GM23248 (cell line): ENCODE data around the gene SETD6. TPM values are rescaled to one million over a fixed set of nuclear protein-coding genes. Genes with fewer than 3 reads are reported as not detected.

ENCODE experiments used
- DNase-seq: peaks from one replicate; pipeline ENCODE4 v3.0.0-alpha.2; 2015
- H2AFZ ChIP-seq: fragments of 200-600 bp; sonication (generic); 2 replicates; pipeline ENCODE4 v1.6.1; 2016; ENCODE audit warnings: antibody characterized with exemption
- H3F3A ChIP-seq: fragments of 200-600 bp; sonication (generic); 2 replicates; pipeline ENCODE4 v1.6.1; 2016; ENCODE audit warnings: mild to moderate bottlenecking, antibody characterized with exemption, mixed run types; ENCODE audit not compliant: insufficient read depth
- H3K27ac ChIP-seq: fragments of 200-600 bp; sonication (generic); 2 replicates; pipeline ENCODE4 v1.5.1; 2016; ENCODE audit warnings: mild to moderate bottlenecking
- H3K27me3 ChIP-seq: fragments of 200-600 bp; sonication (generic); replicated peaks from 2 replicates; pipeline ENCODE4 v1.6.1; 2016; ENCODE audit warnings: mild to moderate bottlenecking; ENCODE audit not compliant: insufficient read depth
- H3K36me3 ChIP-seq: fragments of 200-600 bp; sonication (generic); 2 replicates; pipeline ENCODE4 v1.6.1; 2016; ENCODE audit warnings: low read depth, mild to moderate bottlenecking
- H3K4me1 ChIP-seq: fragments of 200-600 bp; sonication (generic); 2 replicates; pipeline ENCODE4 v1.6.1; 2016; ENCODE audit warnings: mild to moderate bottlenecking; ENCODE audit not compliant: insufficient read depth
- H3K4me2 ChIP-seq: fragments of 200-600 bp; sonication (generic); one replicate; pipeline ENCODE4 v1.6.1; 2016; ENCODE audit warnings: mild to moderate bottlenecking; ENCODE audit not compliant: unreplicated experiment
- H3K4me3 ChIP-seq: fragments of 200-600 bp; sonication (generic); 2 replicates; pipeline ENCODE4 v1.5.1; 2016; ENCODE audit warnings: mild to moderate bottlenecking
- H3K79me2 ChIP-seq: fragments of 200-600 bp; sonication (generic); 2 replicates; pipeline ENCODE4 v1.6.1; 2016; ENCODE audit warnings: mild to moderate bottlenecking; ENCODE audit not compliant: insufficient read depth
- H3K9ac ChIP-seq: fragments of 200-600 bp; sonication (generic); 2 replicates; pipeline ENCODE4 v1.6.1; 2016; ENCODE audit warnings: mild to moderate bottlenecking
- H3K9me2 ChIP-seq: fragments of 200-600 bp; sonication (generic); 2 replicates; pipeline ENCODE4 v1.6.1; 2016; ENCODE audit warnings: mixed run types, mild to moderate bottlenecking, moderate library complexity; ENCODE audit not compliant: insufficient read depth
- H3K9me3 ChIP-seq: fragments of 200-600 bp; sonication (generic); one replicate; pipeline ENCODE4 v1.6.1; 2017; ENCODE audit warnings: low read depth
- H4K20me1 ChIP-seq: fragments of 200-600 bp; sonication (generic); 2 replicates; pipeline ENCODE4 v1.6.0; 2016; ENCODE audit not compliant: insufficient read depth
- EZH2 ChIP-seq: fragments of 200-600 bp; sonication (generic); IDR thresholded peaks from 2 replicates; pipeline ENCODE4 v1.6.1; 2018; ENCODE audit warnings: antibody characterized with exemption, mild to moderate bottlenecking; ENCODE audit not compliant: insufficient read depth, poor library complexity, severe bottlenecking
- EZH2phosphoT487 ChIP-seq: fragments of 200-600 bp; sonication (generic); IDR thresholded peaks from 2 replicates; pipeline ENCODE4 v1.6.1; 2018; ENCODE audit warnings: antibody characterized with exemption, moderate library complexity, mild to moderate bottlenecking, low read depth; ENCODE audit not compliant: insufficient read depth
- WGBS, 2 experiments: methylation state at CpG; one replicate each; pipeline ENCODE4 v1.1.6; 2015 to 2017; ENCODE audit warnings: low lambda C conversion rate in 2 of 2, low coverage in 1 of 2; ENCODE audit errors: missing lambda C conversion rate in 2 of 2; 5-methylcytosine and 5-hydroxymethylcytosine counted together
- in situ Hi-C: fragments of 300-500 bp; cut with MboI; formaldehyde crosslinking; loops from 2 replicates; pipeline ENCODE4 v1.15.0; 2020
- polyA plus RNA-seq: library from polyadenylated mRNA; unstranded; fragments of >200 nt; fragmentation: Nextera tagmentation; extraction: Ambion mirVana; gene quantifications from 2 replicates; pipeline ENCODE4 v1.2.1, GENCODE V29; 2016
- total RNA-seq: library from RNA; depleted of rRNA; stranded (reverse); fragments of >200 nt; shearing (Covaris generic); gene quantifications from 2 replicates; pipeline ENCODE4 v1.2.3, GENCODE V29; 2014

Gene SETD6
- total and polyA plus RNA-seq, 2 experiments from 2014 or later: 9.4 to 11.5 TPM

DNA sequence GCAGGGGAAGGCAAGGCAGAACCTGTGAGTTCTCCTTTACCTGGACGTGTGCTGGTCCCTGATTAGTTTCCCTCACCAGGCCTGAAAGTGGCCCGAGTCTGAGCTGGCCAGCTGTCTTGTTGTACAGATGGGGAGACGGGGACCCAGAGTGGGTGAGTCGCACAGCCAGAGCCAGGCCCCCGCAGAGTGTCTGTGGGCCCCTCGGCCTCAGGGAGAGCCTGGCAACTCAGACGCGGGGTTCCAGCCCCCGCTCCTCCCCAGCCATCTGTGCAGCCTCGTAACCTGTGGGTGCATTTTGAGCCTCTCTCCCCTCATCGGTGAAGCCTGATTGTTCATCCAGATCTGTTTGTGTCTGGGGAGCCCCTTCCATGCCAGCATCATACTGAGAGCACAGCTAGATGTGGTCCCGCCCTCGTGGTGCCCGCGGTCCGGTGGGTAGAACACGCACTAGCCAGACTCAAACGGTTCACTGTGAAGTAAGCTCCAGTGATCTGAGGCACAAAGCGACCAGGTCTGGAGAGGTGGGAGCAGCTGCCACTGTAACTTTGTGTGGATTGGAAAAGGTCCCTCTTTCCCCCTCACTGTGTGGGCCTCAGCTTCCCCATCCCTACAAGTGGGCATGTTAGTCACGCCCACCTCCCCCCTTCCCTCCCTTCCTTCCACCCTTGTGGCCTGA lies 21.4 kb upstream of the SETD6 start:
- H3K4me2 ChIP-seq: no peak overlapping the region
- in situ Hi-C loops: loop anchor here (5.0 to 25.0 kb wide), 2 partner anchors 147 to 482 kb away; partner anchors contain the start of genes USB1 and ZNF319
- H3F3A ChIP-seq: no peaks in the 10 kb centered on the region
- H4K20me1 ChIP-seq: no peaks in the 10 kb centered on the region
- H2AFZ ChIP-seq: no peak overlapping the region
- H3K36me3 ChIP-seq: no peaks in the 10 kb centered on the region
- H3K4me1 ChIP-seq: no peaks in the 10 kb centered on the region
- TF ChIP-seq EZH2phosphoT487 (no peak), EZH2 (no peak)
- no peaks in the 10 kb centered on the region for H3K79me2 ChIP-seq
- no peaks in the 10 kb centered on the region for H3K9me2 ChIP-seq
- no peaks in the 10 kb centered on the region for H3K9me3 ChIP-seq
- no peak overlapping the region for H3K9ac ChIP-seq
- H3K27ac ChIP-seq: no peak overlapping the region
- H3K27me3 ChIP-seq: no peaks in the 10 kb centered on the region; the same call in 1 of the 2 replicates
- WGBS, 2 experiments: 67 to 68% methylated on average over 18 to 20 of the region's 20 CpGs
- DNase-seq: no peak
- H3K4me3 ChIP-seq: no peak overlapping the region

DNA sequence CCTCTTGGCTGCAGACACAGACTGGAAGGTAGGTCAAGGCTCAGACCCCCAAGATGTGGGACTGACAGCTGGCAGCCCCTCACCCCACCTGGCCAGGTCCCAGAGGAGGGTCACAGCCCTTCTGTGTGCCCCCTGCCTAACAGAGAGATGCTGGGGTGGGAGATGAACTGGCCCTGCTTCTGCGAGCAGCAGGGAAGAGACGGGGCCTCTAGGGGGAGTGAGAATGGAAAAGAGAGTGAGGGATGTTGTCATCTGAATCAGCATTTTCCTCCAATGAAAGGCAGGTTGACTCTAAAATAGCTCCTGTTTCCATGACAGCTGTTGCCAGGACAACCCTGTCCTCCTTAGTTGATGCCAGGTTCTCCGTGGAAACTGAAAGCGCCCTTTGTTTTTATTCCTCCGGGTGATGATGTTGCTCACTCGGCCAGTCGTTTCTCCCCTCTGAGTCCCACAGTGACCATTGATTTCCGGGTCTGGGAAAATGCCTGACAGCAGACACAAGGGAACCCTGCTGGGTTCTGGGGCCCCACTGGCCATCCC lies 20.3 kb upstream of the SETD6 start:
- no peak overlapping the region; the same call in 1 of the 2 replicates for H3K4me3 ChIP-seq
- no peaks in the 10 kb centered on the region for H3K4me1 ChIP-seq
- no peaks in the 10 kb centered on the region for H3K36me3 ChIP-seq
- H4K20me1 ChIP-seq: no peaks in the 10 kb centered on the region
- no peaks in the 10 kb centered on the region for H3K79me2 ChIP-seq
- H3K9ac ChIP-seq: peak overlapping the region; percentile 69
- H3K4me2 ChIP-seq: peak overlapping the region; percentile 43
- H3F3A ChIP-seq: no peaks in the 10 kb centered on the region
- H3K9me3 ChIP-seq: no peaks in the 10 kb centered on the region
- 0 out of 2 replicates have a peak overlapping the region, but pooled peaks have one; percentile 20 for H3K27ac ChIP-seq
- peak; percentile 88 for DNase-seq
- in situ Hi-C loops: loop anchor here (5.0 to 25.0 kb wide), 2 partner anchors 148 to 483 kb away; partner anchors contain the start of genes USB1 and ZNF319
- no peak for TF ChIP-seq EZH2
- no peak for TF ChIP-seq EZH2phosphoT487
- no peaks in the 10 kb centered on the region for H3K9me2 ChIP-seq
- peak overlapping the region; percentile 62 for H2AFZ ChIP-seq
- WGBS, 2 experiments: 23 to 27% methylated on average over 8 of the region's 8 CpGs
- H3K27me3 ChIP-seq: no peaks in the 10 kb centered on the region; the same call in 1 of the 2 replicates

DNA sequence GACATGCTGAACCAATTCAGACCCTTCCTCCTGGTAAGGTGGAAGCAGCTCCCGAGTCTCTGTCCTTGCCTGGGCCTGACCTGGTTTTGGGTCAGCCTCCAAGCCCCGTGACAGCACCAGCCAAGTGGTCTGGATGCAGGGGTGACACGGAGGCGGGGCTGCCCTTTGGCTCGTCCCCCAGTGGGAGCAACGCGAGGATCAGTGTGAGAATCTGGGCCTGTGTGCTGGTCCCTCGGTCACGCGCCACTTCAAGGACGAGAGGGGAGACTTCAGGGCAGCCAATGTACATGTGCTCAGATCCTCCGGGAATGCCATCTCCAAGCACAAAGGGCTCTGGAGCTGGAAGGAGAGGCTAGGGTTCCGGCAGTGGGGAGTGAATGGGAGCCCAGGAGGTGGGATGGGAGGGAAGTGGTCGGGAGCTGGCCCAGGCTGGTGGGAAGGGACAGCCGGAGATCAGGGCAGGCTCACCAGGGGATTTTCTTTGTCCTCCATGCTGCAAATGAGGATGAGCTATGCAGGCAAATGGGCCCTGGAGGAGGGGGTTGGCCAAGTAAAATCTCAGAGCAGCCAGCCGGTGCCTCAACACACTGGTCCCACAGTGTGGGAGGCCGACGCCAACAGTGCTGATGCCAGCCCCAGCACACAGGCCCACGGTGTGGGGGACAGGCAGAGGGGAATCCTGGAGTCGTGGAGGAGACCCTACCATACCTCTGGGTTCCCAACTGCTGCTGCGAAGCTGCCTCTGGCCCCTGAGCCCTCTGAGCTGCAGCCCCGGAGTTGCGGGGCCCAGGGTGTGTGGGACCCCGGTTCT lies 19.6 kb upstream of the SETD6 start:
- H3K4me3 ChIP-seq: no peak overlapping the region; the same call in 1 of the 2 replicates
- no peaks in the 10 kb centered on the region for H4K20me1 ChIP-seq
- peak overlapping the region; percentile 43 for H3K4me2 ChIP-seq
- peak overlapping the region; percentile 62 for H2AFZ ChIP-seq
- no peaks in the 10 kb centered on the region for H3K4me1 ChIP-seq
- DNase-seq: no peak
- H3K9ac ChIP-seq: peak overlapping the region; percentile 69
- 67 to 69% methylated on average over 23 to 24 of the region's 24 CpGs for WGBS, 2 experiments
- no peaks in the 10 kb centered on the region for H3F3A ChIP-seq
- H3K9me2 ChIP-seq: no peaks in the 10 kb centered on the region
- 0 out of 2 replicates have a peak overlapping the region, but pooled peaks have one; percentile 20 for H3K27ac ChIP-seq
- in situ Hi-C loops: loop anchor here (25.0 kb wide), 1 partner anchor 483 kb away; the partner anchor contains the start of genes USB1 and ZNF319
- no peak for TF ChIP-seq EZH2
- no peak for TF ChIP-seq EZH2phosphoT487
- no peaks in the 10 kb centered on the region for H3K79me2 ChIP-seq
- H3K27me3 ChIP-seq: no peaks in the 10 kb centered on the region; the same call in 1 of the 2 replicates
- H3K36me3 ChIP-seq: no peaks in the 10 kb centered on the region
- H3K9me3 ChIP-seq: no peaks in the 10 kb centered on the region

DNA sequence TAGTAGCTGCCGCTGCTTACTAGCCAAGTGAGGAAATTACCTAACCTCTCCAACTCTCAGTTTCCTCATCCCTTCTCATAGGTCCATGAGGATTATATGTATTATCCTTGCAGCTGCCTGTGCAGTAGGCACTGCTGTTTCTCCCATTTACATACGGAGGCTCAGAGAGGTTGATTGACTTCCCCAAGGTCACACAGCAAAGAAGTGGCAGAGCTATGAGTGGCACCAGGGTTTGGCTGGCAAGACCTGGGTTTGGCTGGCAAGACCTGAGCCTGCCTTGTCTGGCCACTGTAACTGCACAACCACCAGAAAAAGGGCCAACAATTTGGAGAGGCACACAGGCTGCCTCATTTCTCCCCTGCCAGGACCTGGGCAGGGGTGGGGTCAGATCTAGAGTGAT lies 17.8 kb upstream of the SETD6 start:
- no peak overlapping the region for H3K4me3 ChIP-seq
- TF ChIP-seq EZH2 (no peak), EZH2phosphoT487 (no peak)
- no peaks in the 10 kb centered on the region for H3F3A ChIP-seq
- no peak overlapping the region for H2AFZ ChIP-seq
- H3K27me3 ChIP-seq: peaks cover 3% of the 10 kb centered on the region; the same call in 1 of the 2 replicates
- no peaks in the 10 kb centered on the region for H3K9me3 ChIP-seq
- H3K36me3 ChIP-seq: no peaks in the 10 kb centered on the region
- no peak overlapping the region for H3K27ac ChIP-seq
- no peaks in the 10 kb centered on the region for H4K20me1 ChIP-seq
- H3K4me2 ChIP-seq: no peak overlapping the region
- DNase-seq: no peak
- no peaks in the 10 kb centered on the region for H3K79me2 ChIP-seq
- in situ Hi-C loops: loop anchor here (25.0 kb wide), 1 partner anchor 485 kb away; the partner anchor contains the start of genes USB1 and ZNF319
- 61 to 64% methylated on average over 2 of the region's 2 CpGs for WGBS, 2 experiments
- H3K4me1 ChIP-seq: 0 out of 2 replicates have a peak, but pooled peaks cover 8% of the 10 kb centered on the region
- no peaks in the 10 kb centered on the region for H3K9me2 ChIP-seq
- no peak overlapping the region for H3K9ac ChIP-seq
